ENCODE measurements around the gene KMT2E.

DNA sequence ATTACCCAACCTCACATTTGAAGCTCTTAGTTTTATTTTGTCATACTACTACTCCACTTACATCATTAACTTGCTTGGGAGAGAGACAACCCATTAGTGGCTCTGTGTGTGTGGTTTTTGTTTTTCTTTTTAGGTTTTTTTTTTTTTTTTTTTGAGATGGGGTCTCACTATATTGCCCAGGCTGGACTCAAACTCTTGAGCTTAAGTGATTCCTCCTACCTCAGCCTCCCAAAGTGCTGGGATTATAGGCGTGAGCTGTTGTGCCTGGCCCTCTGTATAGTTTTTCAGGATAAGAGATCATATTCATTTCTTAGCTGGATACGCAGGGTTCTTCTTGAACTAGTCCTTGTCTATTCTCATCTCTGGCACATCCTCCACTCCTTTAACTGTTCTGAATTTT lies 41.1 kb downstream of the KMT2E start:
- TF ChIP-seq, protein P1, sequence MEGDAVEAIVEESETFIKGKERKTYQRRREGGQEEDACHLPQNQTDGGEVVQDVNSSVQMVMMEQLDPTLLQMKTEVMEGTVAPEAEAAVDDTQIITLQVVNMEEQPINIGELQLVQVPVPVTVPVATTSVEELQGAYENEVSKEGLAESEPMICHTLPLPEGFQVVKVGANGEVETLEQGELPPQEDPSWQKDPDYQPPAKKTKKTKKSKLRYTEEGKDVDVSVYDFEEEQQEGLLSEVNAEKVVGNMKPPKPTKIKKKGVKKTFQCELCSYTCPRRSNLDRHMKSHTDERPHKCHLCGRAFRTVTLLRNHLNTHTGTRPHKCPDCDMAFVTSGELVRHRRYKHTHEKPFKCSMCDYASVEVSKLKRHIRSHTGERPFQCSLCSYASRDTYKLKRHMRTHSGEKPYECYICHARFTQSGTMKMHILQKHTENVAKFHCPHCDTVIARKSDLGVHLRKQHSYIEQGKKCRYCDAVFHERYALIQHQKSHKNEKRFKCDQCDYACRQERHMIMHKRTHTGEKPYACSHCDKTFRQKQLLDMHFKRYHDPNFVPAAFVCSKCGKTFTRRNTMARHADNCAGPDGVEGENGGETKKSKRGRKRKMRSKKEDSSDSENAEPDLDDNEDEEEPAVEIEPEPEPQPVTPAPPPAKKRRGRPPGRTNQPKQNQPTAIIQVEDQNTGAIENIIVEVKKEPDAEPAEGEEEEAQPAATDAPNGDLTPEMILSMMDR (IDR thresholded peaks at IDR 0.05) = no peak
- TF ChIP-seq ESRRA (IDR thresholded peaks at IDR 0.05; ENCODE audit: borderline replicate concordance, low read length) (no peak), JUNB (IDR thresholded peaks at IDR 0.05) (no peak), EHMT2 (IDR thresholded peaks at IDR 0.05; ENCODE audit: low read depth) (no peak), CBX2 (IDR thresholded peaks at IDR 0.05; ENCODE audit: borderline replicate concordance, low read depth) (no peak), RCOR1 (IDR thresholded peaks at IDR 0.05; ENCODE audit: low read depth, low read length) (no peak), TP53 (CRISPR knock-in tag; IDR thresholded peaks at IDR 0.05) (no peak)
- TF ChIP-seq, protein P2, sequence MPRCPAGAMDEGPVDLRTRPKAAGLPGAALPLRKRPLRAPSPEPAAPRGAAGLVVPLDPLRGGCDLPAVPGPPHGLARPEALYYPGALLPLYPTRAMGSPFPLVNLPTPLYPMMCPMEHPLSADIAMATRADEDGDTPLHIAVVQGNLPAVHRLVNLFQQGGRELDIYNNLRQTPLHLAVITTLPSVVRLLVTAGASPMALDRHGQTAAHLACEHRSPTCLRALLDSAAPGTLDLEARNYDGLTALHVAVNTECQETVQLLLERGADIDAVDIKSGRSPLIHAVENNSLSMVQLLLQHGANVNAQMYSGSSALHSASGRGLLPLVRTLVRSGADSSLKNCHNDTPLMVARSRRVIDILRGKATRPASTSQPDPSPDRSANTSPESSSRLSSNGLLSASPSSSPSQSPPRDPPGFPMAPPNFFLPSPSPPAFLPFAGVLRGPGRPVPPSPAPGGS (IDR thresholded peaks at IDR 0.05) = no peak
- TF ChIP-seq, protein P3, sequence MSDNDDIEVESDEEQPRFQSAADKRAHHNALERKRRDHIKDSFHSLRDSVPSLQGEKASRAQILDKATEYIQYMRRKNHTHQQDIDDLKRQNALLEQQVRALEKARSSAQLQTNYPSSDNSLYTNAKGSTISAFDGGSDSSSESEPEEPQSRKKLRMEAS (IDR thresholded peaks at IDR 0.05) = no peak
- TF ChIP-seq, protein P4, sequence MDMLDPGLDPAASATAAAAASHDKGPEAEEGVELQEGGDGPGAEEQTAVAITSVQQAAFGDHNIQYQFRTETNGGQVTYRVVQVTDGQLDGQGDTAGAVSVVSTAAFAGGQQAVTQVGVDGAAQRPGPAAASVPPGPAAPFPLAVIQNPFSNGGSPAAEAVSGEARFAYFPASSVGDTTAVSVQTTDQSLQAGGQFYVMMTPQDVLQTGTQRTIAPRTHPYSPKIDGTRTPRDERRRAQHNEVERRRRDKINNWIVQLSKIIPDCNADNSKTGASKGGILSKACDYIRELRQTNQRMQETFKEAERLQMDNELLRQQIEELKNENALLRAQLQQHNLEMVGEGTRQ (IDR thresholded peaks at IDR 0.05) = no peak
